Glutamatergic neuron (in vitro differentiated cells): ENCODE data around the gene COL15A1. TPM values are rescaled to one million over a fixed set of nuclear protein-coding genes. Genes with fewer than 3 reads are reported as not detected.

Experiments
- DNase-seq: peaks from one replicate; pipeline ENCODE4 v3.0.0; 2022
- H3K27ac Mint-ChIP-seq: one replicate; pipeline ENCODE4 v1.8.0; 2020; ENCODE audit warnings: mild to moderate bottlenecking, mixed read lengths, inconsistent platforms; ENCODE audit not compliant: unreplicated experiment
- H3K27me3 Mint-ChIP-seq: one replicate; pipeline ENCODE4 v1.8.0; 2020; ENCODE audit warnings: mild to moderate bottlenecking, moderate library complexity, mixed read lengths, inconsistent platforms; ENCODE audit not compliant: unreplicated experiment
- H3K36me3 Mint-ChIP-seq: one replicate; pipeline ENCODE4 v1.8.0; 2020; ENCODE audit warnings: mild to moderate bottlenecking, mixed read lengths, inconsistent platforms; ENCODE audit not compliant: unreplicated experiment
- H3K4me1 Mint-ChIP-seq: one replicate; pipeline ENCODE4 v1.8.0; 2020; ENCODE audit warnings: mild to moderate bottlenecking, low read depth, mixed read lengths, inconsistent platforms; ENCODE audit not compliant: unreplicated experiment
- H3K4me3 Mint-ChIP-seq: one replicate; pipeline ENCODE4 v1.8.0; 2020; ENCODE audit warnings: mild to moderate bottlenecking, mixed read lengths, inconsistent platforms; ENCODE audit not compliant: unreplicated experiment
- H3K9me3 Mint-ChIP-seq: one replicate; pipeline ENCODE4 v1.8.0; 2020; ENCODE audit warnings: mild to moderate bottlenecking, moderate library complexity, mixed read lengths, inconsistent platforms; ENCODE audit not compliant: unreplicated experiment
- total RNA-seq: library from RNA; stranded (reverse); fragmentation: NEBNext Ultra II Directional; extraction: Animal tissue kit (Norgen Biotek cat#: 25700); gene quantifications from one replicate; pipeline ENCODE4 v1.2.1, GENCODE V29; 2021; ENCODE audit not compliant: unreplicated experiment
- TF ChIP-seq, protein P1 (sequence below): fragments of 200-600 bp; sonication (generic); IDR thresholded peaks from one replicate; pipeline ENCODE4 v1.5.0; 2021; ENCODE audit not compliant: partially characterized antibody, unreplicated experiment

The COL15A1 gene
- total RNA-seq, 1 donor from 2014 or later: not detected

DNA sequence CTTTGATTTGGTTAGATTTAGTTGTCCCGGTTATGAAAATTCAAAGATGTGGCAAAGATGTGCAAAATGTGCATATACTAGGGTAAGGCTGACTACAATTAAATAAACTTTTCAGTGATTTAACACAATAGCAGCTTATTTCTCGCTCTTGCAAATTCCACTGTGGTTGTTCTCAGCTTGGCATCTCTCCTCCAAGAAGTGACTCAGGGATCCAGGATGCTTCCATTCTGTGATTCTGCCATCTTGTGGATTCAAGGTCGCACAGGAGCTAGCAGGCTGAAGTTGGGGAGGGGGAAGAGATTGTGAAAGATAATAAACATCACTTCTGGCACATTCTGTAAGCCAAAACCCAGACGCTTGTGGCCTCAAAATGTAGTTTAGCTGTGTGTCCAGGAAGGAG lies 101.1 kb downstream of the COL15A1 start:
- H3K4me1 Mint-ChIP-seq: no peaks in the 10 kb centered on the region
- peaks cover 13% of the 10 kb centered on the region for H3K9me3 Mint-ChIP-seq
- no peak overlapping the region for H3K4me3 Mint-ChIP-seq
- no peak for DNase-seq
- H3K36me3 Mint-ChIP-seq: peaks cover 12% of the 10 kb centered on the region
- H3K27me3 Mint-ChIP-seq: peaks cover 3% of the 10 kb centered on the region
- H3K27ac Mint-ChIP-seq: no peak overlapping the region
- TF ChIP-seq, protein P1, sequence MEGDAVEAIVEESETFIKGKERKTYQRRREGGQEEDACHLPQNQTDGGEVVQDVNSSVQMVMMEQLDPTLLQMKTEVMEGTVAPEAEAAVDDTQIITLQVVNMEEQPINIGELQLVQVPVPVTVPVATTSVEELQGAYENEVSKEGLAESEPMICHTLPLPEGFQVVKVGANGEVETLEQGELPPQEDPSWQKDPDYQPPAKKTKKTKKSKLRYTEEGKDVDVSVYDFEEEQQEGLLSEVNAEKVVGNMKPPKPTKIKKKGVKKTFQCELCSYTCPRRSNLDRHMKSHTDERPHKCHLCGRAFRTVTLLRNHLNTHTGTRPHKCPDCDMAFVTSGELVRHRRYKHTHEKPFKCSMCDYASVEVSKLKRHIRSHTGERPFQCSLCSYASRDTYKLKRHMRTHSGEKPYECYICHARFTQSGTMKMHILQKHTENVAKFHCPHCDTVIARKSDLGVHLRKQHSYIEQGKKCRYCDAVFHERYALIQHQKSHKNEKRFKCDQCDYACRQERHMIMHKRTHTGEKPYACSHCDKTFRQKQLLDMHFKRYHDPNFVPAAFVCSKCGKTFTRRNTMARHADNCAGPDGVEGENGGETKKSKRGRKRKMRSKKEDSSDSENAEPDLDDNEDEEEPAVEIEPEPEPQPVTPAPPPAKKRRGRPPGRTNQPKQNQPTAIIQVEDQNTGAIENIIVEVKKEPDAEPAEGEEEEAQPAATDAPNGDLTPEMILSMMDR: no peak

DNA sequence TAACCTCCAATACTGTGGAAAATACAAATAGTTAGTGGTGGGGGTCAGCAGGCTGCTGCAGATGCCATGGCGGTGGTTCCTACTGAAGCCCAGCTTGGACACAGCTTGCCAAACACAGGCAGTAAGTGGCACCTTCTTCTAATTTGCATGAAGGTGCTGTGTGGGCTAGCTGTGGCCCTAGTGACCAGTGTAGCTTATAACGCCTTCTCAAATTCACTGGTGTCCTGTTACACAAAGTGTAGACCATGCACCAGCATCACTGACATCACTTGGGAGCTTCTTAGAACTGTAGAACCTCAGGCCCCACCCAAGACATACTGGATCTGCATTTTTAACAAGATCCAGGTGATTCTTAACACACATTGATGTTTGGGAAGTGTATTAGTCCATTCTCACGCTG lies 102.4 kb downstream of the COL15A1 start:
- H3K9me3 Mint-ChIP-seq: peaks cover 13% of the 10 kb centered on the region
- no peak overlapping the region for H3K4me3 Mint-ChIP-seq
- no peak for DNase-seq
- no peaks in the 10 kb centered on the region for H3K4me1 Mint-ChIP-seq
- TF ChIP-seq, protein P1: no peak
- H3K27ac Mint-ChIP-seq: no peak overlapping the region
- peaks cover 12% of the 10 kb centered on the region for H3K36me3 Mint-ChIP-seq
- H3K27me3 Mint-ChIP-seq: peaks cover 3% of the 10 kb centered on the region

DNA sequence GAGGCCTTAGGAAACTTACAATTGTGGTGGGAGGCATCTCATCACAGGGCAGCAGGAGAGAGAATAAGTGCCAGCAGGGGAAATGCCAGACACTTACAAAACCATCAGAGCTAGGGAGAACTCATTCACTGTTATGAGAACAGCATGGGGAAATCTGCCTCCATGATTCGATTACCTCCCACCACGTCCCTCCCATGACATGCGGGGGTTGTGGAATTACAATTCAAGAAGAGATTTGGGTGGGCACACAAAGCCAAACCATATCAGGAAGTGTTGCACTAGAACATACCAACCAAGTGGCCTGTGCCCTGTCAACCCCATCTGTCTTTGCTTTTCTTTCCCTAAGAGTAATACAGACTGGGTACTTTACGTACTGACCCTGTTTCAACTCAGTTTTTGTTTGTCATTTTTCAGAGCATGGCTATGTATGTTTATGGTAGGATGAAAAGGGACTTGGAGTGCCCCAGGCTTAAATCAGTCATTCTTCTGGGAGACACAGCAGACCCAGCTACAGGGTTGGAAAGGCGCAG lies 102.9 kb downstream of the COL15A1 start:
- H3K27me3 Mint-ChIP-seq: peaks cover 3% of the 10 kb centered on the region
- H3K9me3 Mint-ChIP-seq: peaks cover 13% of the 10 kb centered on the region
- no peak for DNase-seq
- no peaks in the 10 kb centered on the region for H3K4me1 Mint-ChIP-seq
- no peak overlapping the region for H3K27ac Mint-ChIP-seq
- H3K36me3 Mint-ChIP-seq: peaks cover 12% of the 10 kb centered on the region
- H3K4me3 Mint-ChIP-seq: no peak overlapping the region
- TF ChIP-seq, protein P1: no peak

DNA sequence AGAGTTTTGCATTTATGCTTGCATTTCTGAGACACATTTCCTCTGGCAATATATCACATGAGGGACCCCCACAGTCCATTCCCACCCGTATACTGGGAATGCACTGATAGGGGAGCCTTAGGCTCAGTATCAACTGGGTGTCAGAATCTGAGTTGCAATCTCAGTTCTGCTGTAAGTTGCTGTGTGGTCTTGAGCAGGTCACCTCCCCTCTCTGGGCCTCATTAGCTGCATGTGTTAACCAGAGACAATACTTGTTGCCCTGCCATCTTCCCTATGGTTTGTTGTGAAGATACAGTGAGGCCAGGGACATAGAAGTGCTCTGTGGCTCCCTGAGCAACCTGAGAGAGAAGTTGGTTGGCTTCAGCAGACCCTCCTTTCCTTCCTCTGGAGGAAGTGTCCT lies 105.5 kb downstream of the COL15A1 start:
- Mint-ChIP-seq H3K36me3 (peaks cover 7% of the 10 kb centered on the region), H3K27ac (no peak overlapping the region)
- TF ChIP-seq, protein P1: no peak

DNA sequence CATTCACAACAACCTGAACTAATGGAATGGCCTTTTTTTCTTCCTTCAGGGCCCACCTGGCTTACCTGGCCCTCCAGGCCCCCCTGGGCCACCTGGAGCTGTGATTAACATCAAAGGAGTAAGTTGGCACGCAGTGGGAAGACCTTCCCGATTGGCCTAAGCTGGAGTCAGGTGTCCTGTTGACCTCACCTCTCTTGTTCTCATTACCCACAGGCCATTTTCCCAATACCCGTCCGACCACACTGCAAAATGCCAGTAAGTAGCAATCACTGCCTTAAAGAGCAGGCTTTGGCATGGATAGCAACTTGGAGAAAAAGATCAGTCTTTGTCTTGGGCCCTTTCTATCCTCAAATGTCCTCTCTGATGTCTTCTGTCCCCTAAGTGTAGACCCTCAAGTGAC lies 105.9 kb downstream of the COL15A1 start:
- Mint-ChIP-seq H3K36me3 (peaks cover 3% of the 10 kb centered on the region), H3K27ac (no peak overlapping the region), H3K27me3 (peaks cover 3% of the 10 kb centered on the region), H3K9me3 (peaks cover 7% of the 10 kb centered on the region), H3K4me1 (no peaks in the 10 kb centered on the region), H3K4me3 (no peak overlapping the region)
- no peak for DNase-seq
- TF ChIP-seq, protein P1: no peak

More for the DNA sequence above, 105.5 kb downstream of the COL15A1 start:
- no peak for DNase-seq
- H3K9me3 Mint-ChIP-seq: peaks cover 10% of the 10 kb centered on the region
- no peaks in the 10 kb centered on the region for H3K4me1 Mint-ChIP-seq
- H3K27me3 Mint-ChIP-seq: peaks cover 3% of the 10 kb centered on the region
- H3K4me3 Mint-ChIP-seq: no peak overlapping the region
